SU-DHL-6 (cell line): Measurements from ENCODE around the gene NME7.

Experiments
- EZH2phosphoT487 ChIP-seq: fragments of 200-600 bp; sonication (generic), shearing (Covaris generic); conservative IDR thresholded peaks from 2 replicates; pipeline ENCODE4 v1.6.1; 2018; ENCODE audit warnings: mild to moderate bottlenecking, antibody characterized with exemption, low read length, moderate library complexity, mixed read lengths
- TF ChIP-seq, protein P1 (sequence below): fragments of 200-600 bp; sonication (generic); IDR thresholded peaks from one replicate; pipeline ENCODE4 v1.5.1; 2017; ENCODE audit warnings: antibody characterized with exemption, mild to moderate bottlenecking, low read length, moderate library complexity; ENCODE audit not compliant: insufficient read depth, poor library complexity, severe bottlenecking

DNA sequence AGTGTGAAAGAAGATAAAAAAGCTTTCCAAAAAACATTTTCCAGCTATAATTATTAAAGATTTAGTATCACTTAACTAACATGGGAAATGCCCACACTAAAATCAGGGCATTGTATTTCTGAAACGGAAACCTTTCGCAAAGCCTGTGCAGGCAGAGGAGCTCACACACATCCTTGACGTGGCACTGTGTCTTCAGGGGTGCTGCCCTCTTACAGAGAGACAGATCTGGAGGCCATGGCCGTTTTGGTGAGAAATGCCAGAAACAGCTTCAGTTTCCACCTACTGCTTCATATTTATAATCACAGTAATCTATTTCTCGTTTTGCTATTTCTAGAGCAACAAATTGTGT is 234.4 kb downstream of the NME7 start:
- TF ChIP-seq, protein P1, sequence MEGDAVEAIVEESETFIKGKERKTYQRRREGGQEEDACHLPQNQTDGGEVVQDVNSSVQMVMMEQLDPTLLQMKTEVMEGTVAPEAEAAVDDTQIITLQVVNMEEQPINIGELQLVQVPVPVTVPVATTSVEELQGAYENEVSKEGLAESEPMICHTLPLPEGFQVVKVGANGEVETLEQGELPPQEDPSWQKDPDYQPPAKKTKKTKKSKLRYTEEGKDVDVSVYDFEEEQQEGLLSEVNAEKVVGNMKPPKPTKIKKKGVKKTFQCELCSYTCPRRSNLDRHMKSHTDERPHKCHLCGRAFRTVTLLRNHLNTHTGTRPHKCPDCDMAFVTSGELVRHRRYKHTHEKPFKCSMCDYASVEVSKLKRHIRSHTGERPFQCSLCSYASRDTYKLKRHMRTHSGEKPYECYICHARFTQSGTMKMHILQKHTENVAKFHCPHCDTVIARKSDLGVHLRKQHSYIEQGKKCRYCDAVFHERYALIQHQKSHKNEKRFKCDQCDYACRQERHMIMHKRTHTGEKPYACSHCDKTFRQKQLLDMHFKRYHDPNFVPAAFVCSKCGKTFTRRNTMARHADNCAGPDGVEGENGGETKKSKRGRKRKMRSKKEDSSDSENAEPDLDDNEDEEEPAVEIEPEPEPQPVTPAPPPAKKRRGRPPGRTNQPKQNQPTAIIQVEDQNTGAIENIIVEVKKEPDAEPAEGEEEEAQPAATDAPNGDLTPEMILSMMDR: no peak
- TF ChIP-seq EZH2phosphoT487: no peak
